ENCODE measurements around the gene SDR42E2.

GRCh38 chr16:22183335-22183734 is 21.0 kb downstream of the SDR42E2 start:
- no peak for TF ChIP-seq CTCF (IDR thresholded peaks at IDR 0.05; ENCODE audit: borderline replicate concordance, extremely low read depth, low read length, poor library complexity, severe bottlenecking)
- no peak for TF ChIP-seq EZH2 (IDR thresholded peaks at IDR 0.05; ENCODE audit: borderline replicate concordance, low read depth, low read length, severe bottlenecking)
